Hematopoietic multipotent progenitor cell treated with erythropoietin and hydrocortisone succinate and interleukin-3 and kit ligand, for 6 days (in vitro differentiated cells): ENCODE data around the gene TMEM87B.
"Not testable (repeated sequence)": the region's sequence is repeated elsewhere in the genome, so short reads cannot be mapped to it uniquely, and the experiment has no call there.

ENCODE experiments used
- DNase-seq: peaks from one replicate; pipeline ENCODE4 v3.0.0-alpha.2; 2015

TMEM87B gene

DNA sequence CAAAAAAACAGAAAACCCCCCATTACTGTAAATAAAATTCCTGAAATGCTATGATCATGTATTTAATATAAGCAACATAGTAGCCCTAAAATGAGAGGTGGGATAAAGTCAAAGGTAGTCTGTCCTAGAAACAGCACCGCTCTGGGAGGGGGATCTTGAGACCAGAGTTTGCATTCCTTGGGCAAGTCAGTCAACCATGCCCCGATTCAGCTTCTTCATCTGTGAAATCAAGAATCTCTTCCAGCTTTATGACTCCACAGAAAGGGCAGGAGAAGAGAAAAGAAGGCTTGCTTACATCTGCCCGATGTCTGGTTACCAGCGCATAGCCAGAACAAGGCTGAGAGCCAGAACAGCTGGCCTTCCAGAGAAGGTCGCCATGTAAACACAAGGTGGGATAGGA, 81.0 kb downstream of the TMEM87B start:
- DNase-seq: no peak

DNA sequence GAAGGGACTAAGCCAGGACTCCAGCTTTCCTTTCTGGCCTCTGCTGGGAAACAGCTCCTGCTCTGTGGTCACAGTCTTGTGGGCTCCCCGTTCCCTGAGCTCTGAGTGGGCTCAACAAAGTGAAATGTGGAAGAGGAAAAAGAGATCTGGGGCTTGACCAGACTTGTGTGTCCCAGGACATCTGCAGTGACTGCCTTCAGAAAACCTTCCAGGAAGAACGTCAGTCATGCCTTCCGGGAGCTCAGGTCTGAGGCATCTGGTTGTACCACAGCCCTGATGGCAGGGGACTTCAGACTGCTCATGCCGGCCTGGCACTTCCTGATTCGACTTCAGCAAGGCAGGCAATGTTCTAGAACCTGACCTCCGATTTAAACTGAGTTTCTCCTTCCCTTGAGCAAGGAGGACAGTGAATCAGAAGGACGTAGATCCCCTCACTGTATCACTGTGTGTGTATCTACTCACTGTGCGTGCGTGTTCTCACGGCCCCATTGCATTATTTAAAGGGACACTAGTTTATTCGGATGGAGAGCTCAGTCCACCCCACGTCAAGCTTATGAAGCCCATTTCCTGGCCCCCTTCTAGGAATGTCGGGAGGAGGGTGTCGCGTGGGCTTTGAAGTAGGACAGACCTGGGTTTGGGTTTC, 82.6 kb downstream of the TMEM87B start:
- peak; percentile 51 for DNase-seq

DNA sequence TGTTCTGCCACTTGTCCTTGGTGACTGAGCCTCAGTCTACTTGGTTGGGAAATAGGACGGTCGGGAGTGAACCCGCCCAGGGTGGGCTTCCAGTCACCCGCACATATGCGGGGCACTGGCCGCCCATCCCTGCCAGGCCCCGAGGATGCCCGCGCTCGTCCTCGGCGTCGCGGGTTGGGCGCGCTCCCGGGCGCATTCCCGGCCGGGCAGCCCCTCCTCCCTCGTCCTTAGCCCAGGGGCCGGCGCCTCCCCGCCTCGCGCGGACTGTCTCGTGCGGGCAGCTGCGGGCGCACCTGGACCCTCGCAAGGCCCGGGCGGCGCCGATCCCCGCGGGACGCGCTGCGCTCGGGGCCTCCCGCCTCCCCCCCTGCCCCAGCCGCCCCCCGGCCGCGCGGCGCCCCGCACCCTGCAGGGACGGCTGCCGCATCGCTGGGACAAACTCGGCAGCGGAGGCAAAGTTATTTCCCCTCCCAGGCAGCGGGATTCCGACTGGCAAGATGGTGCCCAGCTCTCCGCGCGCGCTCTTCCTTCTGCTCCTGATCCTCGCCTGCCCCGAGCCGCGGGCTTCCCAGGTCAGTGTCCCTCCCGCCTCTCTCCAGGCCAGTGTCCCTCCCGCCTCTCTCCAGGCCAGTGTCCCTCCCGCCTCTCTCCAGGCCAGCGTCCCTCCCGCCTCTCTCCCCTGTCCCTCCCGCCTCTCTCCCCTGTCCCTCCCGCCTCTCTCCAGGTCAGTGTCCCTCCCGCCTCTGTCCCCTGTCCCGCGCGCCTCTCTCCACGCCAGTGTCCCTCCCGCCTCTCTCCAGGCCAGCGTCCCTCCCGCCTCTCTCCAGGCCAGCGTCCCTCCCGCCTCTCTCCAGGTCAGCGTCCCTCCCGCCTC, 83.3 kb downstream of the TMEM87B start, which contains the start of gene FBLN7:
TSS of gene FBLN7 (plus strand) at position 227 of the 874 bp plus-strand sequence. CDS start at position 498, 271 bp downstream.
- peak; percentile 19 for DNase-seq

DNA sequence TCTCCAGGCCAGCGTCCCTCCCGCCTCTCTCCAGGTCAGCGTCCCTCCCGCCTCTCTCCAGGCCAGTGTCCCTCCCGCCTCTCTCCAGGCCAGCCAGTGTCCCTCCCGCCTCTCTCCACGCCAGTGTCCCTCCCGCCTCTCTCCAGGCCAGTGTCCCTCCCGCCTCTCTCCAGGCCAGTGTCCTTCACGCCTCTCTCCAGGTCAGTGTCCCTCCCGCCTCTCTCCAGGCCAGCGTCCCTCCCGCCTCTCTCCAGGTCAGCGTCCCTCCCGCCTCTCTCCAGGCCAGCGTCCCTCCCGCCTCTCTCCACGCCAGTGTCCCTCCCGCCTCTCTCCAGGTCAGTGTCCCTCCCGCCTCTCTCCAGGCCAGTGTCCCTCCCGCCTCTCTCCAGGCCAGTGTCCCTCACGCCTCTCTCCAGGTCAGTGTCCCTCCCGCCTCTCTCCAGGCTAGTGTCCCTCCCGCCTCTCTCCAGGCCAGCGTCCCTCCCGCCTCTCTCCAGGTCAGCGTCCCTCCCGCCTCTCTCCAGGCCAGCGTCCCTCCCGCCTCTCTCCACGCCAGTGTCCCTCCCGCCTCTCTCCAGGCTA, 84.1 kb downstream of the TMEM87B start:
- DNase-seq: not testable (repeated sequence)

DNA sequence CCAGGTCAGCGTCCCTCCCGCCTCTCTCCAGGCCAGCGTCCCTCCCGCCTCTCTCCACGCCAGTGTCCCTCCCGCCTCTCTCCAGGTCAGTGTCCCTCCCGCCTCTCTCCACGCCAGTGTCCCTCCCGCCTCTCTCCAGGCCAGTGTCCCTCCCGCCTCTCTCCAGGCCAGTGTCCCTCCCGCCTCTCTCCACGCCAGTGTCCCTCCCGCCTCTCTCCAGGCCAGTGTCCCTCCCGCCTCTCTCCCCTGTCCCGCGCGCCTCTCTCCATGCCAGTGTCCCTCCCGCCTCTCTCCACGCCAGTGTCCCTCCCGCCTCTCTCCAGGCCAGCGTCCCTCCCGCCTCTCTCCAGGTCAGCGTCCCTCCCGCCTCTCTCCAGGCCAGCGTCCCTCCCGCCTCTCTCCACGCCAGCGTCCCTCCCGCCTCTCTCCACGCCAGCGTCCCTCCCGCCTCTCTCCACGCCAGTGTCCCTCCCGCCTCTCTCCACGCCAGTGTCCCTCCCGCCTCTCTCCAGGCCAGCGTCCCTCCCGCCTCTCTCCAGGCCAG, 84.7 kb downstream of the TMEM87B start:
- not testable (repeated sequence) for DNase-seq

DNA sequence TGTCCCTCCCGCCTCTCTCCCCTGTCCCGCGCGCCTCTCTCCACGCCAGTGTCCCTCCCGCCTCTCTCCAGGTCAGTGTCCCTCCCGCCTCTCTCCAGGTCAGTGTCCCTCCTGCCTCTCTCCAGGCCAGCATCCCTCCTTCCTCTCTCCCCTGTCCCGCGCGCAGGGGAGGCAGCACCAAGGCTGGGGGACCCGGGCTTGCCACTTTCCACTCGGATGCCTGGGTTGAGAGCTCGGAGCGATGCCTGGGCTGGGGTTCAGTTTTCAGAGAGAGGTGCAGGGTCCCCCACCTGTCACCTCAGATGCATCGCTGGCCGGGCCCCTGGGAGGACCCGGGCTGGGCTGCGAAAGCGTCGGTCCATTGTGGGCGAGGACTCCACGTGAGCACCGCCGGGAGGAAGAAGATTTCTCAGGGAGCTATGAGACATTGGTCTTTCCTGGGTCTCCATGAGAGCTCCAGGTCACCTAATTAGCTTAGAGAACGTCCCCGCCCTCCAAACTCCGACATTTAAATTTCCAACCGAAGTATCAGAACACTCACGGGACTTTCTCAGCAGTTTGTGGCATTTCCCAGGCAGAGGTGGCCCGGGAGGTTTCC, 85.2 kb downstream of the TMEM87B start:
- no peak for DNase-seq

DNA sequence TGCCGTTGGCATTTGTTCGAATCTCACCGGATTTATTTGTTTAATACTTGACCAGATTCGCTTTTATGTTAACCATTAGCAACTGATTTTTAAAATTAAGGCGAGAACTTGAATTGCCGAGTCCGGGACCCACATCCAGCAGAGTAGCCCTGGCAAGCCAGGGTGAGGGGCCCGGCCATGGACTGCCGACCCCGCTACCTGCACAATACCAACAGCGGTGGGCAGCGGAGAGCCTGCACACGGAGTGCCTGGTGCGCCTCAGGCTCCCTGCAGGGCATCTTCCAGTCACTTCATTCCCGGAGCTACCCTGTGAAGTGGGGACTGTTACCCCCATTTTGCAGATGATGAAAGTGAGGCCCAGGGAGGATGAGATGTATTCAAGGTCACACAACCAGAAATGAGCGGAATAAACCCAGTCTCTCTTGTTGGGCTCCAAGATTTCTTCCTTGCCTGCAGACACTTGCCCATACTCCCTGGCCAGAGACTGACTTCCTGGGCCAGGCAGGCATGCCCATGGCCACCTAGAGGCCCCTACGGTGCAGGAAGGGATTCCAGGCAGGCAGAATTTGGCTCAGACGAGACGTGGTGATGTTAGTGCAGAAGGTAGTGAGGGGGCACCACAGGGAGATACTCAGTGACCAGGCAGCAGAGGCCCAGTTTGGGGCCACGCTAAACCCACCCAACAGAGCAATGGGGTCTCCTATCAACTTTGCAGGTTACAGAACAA, 86.0 kb downstream of the TMEM87B start:
- no peak for DNase-seq

DNA sequence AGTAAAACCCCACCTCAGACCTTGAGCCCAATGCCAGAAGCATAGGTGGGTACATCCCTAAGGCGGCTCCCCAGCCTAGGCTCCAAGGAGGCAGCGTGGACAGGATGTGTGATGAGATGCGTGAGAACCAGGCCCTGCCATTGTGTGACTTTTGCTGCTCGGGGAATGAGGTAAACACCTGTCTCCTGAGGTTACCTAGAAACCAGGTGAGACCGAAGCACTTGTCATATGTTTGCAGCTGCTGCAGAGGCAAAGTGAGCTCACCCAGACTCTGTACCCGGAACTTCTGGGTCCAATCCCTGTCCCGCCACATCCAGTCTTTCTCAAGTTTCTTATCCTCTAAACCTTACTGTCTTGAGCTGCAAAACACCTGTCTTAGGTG, 86.5 kb downstream of the TMEM87B start:
- DNase-seq: no peak

DNA sequence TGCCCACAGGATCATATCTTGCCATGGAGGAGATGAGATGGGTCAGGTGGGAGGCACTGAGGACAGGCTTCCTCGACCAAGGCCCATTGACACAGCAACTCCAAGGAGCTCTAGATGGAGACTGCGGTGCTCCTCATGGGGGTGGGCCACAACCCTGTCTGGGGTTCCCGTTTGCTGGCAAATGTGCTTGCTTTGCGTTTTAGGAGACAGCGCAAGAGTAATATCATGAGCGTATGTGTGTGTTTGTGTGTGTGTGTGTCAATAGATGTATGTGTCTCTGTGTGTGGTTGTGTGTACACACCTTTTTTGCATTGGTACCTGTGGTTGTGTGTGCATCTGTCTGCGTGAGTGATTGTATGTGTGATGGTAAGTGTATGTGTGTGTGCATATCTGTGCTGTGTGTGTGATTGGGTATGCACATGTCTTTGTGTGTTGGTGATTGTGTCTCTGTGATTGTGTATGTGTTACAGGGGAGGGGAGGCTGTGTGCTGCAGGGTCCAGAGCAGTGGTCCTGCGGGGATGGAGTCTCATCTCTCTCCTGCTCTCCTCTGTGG, 87.5 kb downstream of the TMEM87B start:
- no peak for DNase-seq

DNA sequence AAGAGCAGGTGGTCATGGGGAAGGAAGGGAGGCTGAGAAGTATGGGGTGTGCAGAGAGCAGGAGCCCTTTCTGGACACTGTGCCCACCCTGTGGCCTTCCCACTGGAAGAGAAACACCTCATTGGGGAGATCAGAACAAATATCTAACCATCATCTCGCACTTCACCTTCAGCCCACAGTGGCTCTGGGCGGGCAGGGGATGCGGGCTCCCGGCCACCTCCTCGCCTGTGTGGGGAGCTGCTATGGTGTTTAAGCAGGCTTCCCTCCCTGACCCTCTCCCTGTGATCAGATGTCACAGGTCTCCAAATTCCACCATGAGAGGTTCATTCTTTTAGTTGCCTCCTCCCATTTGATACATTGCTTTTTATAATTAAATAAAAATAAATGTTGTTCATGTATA, 88.1 kb downstream of the TMEM87B start:
- DNase-seq: no peak

DNA sequence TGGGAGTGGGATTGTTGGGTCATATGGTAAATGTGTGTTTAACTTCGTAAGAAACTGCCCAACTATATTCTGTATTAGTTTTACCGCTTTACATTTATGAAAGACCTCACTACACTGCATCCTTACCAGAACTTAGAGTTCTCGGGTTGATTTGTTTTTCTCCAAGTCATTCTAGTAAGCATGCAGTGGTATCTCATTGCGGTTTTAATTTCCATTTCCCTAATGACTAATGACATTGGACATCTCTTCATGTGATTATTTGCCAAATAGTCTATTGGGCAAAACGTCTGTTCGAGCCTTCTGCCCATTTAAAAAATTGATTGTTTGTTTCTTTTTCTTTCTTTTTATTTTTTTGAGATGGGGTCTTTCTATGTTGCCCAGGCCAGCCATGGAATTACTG, 89.9 kb downstream of the TMEM87B start:
- no peak for DNase-seq

DNA sequence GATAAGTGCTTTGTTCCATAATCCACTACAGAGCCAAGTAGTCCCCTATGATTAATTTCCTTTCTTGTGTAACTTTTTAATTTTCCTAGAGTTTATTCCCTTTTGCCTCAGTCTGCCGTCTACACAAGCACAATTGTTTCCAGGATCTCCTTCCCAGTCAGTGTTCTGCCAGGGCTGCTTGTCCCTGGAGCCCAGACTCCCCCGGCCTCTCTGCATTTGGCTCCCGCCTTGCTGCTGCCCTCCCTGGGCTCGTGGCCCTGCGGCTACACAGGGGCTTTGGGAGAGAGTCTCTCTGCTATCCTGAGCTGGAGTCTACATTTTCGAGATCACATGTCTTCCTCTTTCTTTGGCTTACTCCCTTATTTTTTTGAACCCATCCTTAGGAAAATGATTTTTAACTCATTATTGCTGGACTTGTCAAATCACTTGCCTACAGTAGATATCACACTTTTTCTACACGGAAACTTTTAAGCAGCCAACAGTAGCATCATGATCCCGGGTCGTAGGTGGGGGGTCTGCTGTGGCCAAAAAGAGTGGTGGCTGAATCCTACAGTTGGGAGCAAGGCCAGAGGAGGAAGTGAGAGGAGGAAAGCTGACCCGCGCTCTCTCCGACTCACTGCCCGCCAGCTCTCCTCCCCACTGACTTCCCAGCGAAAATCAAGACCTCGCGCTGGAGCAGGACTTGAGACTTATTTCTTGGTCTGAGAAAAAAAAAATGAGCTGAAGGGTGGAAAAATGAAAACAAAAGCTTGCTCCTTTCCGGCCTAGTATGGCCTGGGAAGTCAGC, 92.5 kb downstream of the TMEM87B start:
- no peak for DNase-seq

DNA sequence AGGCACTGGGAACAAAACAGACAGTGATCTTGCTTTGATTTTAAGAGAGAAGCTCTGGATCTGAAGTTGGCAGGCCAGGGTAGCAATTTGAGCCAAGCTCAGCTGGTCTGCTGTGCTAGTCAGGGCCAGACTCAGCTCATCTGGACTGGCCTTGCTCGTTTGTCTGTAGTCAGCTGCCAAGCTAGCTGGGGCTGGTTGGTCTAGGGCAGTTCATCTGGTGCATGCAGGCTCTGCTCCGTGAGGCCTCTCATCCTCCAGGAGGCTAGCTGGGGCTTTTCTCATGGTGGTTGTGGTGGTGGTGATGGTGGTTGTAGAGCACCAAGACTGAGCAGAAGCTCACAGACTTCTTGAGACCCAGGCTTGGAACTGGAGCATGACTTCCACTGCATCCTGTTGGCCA, 93.4 kb downstream of the TMEM87B start:
- no peak for DNase-seq

DNA sequence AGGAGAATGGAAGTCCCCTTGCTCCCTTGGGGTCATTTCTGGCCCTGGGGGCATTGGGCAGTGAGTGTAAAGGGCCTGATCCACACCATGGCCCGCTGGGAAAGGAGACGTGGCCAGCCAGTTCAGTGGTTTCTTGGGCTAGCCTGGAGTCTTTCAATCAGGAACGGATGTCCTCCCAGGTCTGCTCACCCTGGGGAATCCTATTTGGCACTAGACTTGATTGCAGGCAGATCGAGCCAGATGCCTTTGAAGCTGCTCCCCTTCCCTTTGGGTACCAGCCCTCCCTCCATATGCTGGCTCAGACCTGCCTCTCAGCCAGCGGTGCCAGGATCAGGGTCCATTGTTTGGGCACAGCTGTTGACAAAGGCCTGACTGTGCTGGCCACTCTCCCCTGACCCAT, 94.1 kb downstream of the TMEM87B start:
- no peak for DNase-seq

DNA sequence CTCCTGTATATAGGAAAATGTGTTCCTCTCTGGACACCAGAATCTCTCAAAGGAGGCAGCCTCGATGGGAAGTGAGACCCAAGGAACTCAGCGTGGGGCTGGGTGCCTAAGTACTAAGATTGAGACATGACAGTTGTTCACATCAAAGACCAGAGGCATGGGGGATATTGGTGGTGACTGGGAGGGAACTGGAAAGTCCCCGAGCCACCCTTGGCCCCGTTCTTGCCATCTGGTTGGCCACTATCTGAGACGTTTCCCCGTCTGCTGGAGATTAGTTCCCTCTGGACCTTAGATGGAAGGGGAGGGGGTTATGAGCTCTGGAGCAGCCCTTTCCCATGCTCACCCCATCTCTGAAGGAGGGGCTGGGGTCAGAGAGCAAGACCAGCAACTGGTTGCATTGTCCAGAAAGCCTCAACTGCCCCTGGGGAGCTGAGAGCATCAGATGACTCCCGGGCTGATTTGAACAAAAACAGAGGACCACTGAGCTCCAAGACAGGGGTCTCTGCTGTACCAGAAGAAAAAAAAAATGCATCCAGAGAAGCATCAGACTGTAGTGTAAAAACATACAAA, 94.9 kb downstream of the TMEM87B start:
- DNase-seq: no peak

DNA sequence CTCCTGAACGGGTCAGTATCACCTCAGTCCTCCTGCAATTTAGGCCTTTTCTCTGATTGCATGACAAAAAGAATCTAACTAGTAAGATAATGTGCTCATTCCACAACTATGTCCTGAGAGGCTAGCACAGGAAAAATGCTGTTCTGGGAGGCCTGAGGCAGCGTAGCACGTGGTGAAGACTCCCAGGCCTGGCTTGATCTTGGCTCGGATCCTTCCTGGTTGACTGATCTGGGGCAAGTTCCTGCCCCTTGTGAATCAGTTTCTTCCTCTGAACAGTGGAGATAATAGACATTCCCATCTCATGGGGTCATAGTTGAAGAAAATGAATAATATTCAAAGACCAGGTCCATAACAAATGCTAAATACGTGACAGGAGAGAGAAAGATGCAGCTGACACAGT, 95.4 kb downstream of the TMEM87B start:
- no peak for DNase-seq

DNA sequence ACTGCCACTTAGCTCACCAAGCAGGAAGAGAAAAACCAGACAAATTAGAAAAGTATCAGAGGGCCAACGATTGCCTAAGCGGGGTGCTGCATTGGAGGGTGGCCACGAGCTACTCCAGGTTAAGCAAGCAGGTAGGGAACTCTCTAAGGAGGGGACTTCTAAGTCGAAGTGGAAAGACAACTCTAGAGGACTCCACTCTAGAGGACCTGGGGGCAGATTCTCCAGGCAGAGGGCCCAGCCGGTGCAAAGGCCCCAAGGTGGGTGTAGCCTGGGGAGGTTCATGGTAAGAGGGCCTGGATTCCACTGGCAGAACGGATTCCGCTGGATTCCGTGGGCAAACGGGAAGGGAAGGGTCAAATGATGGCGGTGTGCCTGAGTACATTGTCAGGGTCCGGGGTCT, 95.8 kb downstream of the TMEM87B start:
- no peak for DNase-seq

DNA sequence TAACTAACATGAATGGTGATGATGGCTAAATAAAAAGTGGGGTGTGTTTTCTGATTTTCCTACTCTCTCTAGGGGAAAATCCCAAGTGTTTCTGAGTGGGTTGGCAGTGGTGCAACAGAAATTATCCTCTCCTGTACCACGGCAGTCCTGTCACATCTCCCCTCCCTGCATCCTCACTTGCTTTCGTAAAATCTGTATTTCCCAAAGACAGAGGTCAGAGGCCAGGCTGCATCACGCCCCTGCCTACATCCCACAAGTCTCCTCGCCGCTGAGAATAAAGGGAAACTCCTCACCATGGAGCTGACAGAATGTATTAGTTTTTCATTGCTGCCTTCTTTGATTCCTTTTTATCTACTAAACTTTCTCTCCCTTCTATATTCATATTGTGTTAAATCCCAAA, 96.2 kb downstream of the TMEM87B start:
- DNase-seq: no peak

DNA sequence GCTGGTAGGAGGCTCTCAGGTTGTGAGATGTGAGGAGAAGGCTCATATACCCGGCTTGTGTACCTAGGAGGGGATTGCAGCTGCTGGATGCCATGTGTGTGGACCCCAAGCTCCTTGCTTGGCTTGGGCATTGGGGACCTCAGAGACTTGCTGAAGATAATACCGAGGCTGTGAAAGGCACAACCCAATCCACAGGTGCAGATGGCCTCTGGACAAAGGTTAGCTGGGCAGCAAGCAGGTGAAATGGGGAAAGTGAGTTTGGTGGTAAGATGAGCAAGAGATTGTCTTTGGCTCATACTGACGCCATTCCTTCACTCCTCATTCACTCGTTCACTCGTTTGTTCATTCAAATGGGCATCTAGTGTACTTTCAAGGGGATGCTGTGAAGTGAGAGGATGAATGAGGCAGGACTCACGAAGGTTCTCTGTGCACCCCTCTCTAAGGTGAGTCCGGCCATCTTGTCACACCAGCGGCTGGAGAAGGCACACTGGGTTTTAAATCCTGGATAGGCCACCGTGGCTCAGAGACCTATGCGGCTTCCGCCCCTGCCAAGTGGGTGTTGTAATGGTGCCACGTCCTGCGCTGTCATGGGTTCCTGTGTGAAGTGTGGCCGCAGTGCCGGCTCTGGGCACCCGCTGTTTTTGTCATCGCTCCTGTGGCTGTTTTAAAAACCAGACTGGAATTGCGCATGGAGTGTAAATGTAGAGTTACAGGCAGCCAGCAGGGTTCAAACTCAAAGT, 96.8 kb downstream of the TMEM87B start:
- DNase-seq: no peak

DNA sequence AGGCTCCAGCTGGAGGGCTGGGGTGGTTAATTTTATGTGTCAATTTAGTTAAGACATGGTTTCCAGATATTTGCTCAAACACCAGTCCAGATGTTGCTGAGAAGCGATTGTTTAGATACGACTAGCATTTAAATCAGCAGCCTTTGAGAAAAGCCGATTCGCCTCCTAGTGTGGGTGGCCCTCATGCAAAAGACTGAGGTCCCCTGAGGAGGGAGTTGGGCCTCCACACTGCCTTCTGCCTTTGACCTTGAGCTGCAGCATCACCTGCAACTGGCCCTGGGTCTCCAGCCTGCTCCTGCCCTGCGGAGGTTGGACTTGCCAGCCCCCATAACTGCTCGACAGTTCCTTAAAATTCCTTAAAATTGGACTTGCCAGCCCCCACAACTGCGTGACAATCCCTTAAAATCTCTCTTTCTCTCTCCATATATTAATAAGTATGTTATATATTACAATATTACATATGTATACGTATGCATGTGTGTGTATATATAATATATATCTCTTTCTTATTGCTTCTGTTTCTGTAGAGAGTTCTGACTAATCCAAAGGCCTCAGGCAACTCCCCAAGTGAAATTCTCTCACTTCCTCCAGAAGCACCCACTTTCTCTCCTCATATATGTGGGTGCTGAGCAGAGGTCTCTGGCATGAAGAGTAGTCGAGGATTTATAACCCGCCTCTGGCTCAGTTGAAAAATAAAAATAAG, 97.6 kb downstream of the TMEM87B start:
- DNase-seq: no peak
